Islet of Langerhans (tissue), 1 donor: ENCODE results near the gene RND3.

Experiments used
- FAIRE-seq: peaks from one replicate; lab custom pipeline; 2011; peaks lifted over from hg19 to GRCh38; lab: Jason Lieb, UNC

RND3 gene

DNA sequence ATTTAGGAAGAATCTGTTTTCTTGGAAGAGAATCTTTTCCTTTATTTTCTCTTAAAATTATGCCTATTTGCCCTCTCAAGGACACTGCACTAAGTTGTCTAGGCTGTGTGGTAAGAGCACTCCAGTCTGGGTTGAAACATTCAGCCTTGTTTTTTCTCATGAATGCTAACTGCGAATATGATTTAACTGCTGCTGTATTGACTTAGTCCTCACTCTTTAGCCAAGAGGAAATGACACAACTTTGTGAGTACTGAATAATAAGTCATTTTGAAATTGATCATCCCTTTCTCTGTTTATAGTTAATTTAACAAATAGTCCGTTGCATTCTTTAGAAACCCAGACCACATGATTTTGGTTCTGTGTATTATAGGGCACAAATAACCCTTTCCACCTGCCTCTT is 4.5 kb upstream of the RND3 start:
- no peak for FAIRE-seq

DNA sequence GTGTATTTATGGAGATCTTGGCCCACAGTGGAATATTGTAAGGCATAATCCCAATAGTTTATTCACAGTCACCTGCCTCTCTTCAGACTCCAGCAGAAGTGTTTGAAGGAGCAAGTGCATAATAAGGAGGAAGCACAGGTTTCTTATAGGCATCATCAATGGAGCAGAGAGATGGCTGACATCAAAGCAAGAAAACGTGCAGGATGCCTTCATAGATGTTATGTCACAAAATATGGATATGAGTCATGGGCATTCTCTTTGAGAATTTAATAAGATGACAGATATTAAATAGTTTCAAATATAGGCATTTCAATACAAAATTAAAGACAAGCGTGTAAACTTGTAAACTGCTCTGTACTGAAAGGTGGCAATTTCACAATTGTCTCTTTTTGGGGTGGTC is 4.0 kb upstream of the RND3 start:
- FAIRE-seq: no peak

DNA sequence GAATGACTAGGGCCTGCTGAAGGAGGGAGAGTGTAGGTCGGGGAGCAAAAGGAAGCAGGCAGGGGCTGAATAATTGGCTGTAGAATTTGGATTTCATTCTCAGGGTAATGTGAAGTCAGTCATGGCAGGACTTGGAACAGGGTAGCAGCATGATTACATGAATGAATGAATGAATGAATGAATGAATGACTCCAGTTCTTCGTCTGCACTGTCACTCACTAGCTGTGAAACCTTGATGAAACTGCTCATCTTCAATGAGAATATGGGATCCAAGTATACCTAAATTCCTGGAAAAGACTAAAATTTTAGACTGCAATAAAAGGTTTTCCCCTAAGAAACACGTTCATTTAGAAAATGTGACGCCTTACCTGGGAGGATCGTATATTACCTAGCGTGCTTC is 3.0 kb upstream of the RND3 start:
- no peak for FAIRE-seq

DNA sequence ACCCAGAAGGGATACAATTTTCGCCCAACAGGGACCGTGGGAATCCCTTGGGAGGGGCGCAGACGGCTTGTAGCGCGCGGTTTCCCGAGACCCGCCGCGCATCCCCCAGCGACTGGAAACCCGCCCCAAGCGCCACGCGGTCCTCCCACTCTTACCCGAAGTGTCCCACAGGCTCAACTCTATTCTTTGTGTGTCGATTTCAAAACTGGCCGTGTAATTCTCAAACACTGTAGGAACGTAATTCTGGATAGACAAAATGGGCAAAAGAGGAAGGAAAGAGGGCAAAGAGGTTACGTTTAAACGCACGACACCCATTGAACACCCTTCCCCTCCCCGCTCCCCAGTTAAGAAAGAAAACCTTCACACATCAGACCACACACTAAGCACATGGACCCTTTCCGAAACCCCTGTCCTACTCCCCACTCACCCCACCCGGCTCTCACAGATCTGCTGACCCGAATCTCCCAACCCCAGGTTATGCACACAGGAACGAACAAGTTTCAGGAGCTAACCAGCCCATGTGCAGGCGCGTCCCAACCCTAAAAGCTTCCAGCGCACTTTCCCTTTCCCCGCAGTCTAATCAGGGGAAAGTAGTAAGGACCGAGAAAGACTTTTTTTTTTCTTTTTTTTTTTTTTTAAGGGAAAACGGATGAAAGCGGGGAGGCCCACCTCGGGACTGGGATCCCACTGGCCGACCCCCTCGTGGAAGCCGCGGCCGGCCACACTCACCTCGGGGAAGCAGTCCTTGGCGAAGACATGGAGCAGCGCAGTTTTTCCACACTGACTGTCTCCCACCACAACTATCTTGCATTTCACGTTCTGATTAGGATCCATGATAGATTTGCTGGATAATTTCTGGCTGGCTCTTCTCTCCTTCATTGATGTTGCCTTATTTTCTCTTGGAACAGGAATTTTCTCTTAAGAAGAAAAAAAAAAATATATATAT is 655 bp downstream of the RND3 start:
- FAIRE-seq: no peak

DNA sequence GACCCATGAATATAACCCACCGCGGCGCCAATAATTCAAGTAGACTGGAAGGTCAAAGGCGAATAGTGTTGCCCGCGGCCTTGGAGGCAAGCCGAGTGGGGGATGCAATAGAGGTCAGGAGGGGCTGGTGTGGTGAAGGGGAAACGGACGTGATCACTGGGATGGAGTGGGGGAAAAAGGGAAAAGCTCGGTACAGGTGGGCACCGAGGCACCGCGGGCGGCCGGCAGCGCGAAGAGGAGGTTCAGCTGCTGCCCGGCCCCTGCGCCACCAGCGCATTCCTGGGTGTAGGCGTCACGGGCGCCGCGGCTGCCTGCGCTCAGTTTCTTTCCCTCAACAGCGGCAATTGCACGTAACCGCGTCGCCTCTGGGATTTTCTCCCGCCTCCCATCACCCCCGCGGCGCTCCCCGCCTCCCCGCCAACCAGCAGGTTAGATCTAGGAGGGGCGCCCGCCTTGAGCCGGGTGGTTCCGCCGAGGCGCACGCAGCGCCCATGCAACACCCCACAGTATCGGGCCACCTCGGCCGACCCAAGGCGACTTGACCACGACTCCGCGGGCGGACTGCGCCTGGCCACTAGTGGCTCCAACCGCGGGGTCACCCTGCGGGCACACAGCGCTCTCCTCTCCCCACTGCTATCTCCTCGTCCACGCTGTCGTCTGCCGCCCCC is 1.5 kb downstream of the RND3 start:
- FAIRE-seq: no peak

DNA sequence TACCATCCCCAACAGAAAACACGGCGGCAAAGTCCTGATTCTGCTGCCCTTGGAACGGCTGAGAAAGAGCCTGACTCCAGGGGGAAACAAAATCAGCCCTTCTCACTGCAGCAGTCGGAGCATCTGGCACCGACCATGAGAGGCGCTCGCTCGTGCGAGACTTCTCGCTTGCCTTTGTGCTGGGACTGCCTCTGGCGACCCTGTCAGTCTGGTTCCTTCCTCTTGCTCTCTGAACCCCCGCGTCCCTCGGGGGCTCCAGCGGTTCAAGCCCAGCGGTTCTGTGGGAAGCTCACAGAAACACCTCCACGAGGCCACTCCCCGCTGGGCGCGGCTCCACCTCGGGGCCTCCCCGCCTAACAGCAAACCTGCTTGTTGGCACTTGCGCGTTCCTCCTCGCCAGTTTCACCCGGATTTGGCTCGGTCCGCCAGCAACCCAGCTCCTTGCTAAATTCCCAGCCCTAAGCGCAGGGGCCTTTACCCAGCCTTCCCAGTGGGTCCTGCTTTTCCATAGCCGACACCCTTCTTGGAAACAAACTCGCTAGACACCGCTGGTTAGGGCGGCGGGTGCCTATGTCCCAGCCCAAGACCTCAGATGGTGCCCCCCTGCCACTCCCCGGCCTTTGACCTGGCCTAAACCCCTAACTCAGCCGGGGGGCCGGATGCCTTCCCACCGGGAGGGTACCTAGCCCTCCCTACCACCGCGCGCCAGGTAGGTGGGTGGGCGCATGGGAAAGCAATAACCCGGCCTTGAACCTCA is 2.2 kb downstream of the RND3 start:
- FAIRE-seq: no peak

DNA sequence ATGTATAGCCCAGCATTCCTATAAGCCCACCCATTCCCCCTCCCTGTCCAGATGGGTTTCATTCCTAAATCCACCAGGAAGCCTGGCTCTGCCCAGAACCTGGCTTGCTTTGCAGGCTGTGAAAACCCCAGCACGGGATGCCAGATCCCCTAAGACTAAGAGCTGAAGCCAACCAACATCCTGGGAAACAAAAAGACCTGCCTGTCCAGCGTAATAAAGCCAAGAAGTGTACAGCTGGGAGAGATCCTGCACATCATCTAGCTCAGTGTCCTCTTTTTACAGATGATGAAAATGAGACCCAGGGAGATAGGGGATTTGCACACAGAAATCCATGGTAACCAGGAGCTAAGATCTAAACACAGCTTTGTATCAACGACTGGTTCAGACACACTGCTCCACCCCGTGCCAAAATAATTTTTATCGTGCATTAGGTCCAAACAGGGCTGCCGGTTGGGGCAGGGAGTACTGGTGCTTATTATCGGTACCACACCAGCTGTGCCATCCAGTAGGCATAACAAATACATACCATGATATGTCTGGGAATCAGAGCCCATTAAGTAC is 2.9 kb downstream of the RND3 start:
- no peak for FAIRE-seq

DNA sequence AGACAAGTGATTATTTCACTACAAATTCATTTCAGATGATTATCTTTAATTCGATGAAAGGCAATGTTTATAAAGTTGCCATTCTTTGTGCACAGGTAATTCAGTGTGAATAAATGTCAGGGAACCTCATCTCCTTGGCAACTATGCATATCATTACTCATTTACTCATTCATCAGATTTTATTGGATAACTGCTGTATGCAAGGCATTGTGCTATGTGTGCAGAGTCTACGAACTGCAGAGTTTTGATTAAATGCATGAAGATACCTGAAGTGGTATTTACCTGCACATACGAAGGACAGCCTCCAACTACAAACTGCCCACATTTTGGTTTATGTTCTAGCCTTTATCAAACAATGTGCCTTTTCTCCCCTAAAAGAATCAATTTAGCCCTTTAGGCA is 3.5 kb downstream of the RND3 start:
- no peak for FAIRE-seq

DNA sequence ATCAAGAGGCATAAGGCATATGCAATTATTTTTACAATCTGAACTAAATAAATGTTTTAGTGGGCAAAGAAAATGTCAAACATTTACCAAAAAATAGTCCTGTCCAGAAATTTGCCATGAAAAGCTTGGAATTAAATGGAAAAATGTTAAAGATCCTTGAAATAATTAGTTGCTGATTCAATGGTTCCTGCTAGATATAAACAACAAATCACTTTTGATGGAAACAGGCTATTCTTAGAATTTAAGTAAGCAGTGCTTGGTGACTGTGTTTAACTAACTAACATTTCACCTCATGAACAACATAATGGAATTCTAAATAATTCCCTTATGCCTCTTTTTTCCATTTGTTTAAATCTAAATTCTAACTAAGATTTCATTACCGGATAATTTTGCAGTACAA is 3.9 kb downstream of the RND3 start:
- FAIRE-seq: no peak

DNA sequence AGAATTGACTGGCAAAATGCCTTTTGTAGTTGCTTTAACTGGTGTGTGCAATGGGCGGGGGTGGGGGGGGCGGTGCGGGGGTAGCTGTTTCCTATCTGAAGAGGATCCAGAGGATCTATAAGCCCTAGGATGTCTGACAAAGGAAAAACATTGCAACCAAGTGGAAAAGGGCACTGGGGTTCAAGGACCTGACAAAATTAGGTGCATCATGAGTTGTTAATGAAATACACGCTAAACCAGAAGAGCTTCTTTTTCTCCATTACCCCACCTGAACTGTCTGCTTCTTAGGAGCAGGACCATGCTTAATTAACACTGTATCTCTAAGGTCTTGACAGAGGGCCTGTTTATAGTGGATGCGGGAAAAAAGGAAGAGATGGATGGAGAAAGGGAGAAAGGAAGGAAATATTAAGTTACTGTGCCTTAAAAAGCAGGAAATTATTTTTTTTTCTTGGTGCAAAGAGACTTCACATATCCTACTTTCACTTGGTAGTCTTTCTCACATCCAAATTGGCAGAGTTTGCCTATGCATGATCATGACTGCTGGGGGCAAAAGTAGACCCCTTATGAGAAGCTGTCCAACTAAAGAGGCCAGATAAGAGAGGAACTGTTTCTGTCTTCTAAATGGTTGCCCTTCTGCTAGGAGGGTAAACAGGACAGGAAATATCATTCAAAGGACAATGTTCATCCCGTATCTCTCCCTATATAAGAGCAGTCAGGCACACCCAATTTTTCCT is 4.6 kb downstream of the RND3 start:
- FAIRE-seq: no peak

DNA sequence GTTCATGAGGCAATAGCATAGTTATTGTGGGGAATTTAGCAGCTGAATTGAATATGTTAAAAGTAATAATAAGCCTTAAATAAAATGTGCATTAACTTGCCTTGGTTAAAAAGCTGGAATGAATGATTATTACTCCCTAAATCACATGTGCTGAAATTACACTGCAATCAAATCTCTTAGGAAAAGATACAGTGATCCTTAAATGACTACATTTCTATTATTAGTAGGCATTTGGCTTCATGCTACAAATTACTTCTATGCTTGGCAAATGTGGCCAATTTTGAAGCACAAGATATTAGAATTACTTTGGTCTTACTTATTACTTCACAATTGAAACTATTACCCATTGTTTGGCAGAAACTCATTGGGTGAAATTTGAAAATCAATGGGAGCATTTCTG is 5.4 kb downstream of the RND3 start:
- FAIRE-seq: no peak

DNA sequence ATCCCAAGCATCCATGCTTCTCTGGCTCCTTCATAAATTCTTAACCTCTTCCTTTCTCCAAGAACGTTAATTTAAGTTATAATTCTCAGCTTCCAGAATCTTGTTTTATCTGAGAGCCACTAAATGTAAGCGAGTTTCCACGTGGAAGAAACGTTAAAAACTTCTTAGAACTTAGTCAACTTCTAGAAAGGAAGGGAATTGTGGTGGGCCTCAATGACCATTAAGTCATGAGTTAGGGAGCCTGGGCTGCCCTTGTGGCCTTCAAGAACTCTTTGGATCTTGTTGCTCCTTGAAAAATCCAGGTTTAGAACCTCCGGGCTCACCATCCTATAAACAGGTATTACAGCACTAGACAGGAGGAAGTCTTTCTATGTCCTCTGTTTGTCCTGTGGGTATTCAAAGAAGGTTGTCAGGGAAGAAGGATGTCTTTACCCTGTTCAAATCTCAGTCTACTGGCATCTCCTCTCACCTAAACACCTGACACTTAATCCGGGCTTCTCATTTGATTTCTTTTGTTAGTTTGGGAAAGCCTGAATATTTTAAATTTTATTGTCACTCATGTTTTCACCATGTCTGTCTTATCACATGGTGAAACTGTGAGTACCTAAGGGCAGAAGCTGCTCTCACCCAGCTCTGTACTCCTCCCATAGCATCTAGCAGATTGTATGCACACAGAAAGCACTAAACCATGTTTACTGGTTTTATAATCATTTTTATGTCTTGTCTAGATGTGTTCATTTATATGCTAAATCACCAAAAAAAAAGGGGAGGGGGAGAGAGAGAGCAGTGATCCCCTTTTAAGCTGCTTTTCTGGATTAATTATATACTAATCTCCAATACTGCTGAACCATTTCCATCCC is 6.3 kb downstream of the RND3 start:
- no peak for FAIRE-seq

DNA sequence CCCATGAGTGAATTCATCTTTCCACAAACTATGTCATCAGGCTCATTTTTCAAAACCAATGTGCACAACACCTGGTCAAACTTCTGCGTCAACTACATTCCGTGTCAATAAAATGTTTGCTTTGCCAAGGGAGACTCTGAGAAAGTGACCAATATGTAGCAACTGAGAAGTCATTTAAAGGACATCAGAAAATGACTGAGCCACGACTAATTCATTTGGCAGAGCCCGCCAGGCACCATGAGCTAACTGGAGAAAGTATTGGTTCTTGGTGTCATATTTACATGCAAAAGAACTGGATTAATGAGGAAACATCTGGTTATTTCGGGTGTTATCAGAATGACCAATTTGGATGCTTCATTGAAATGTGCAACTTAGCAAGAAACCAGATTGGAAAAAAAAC is 7.2 kb downstream of the RND3 start:
- FAIRE-seq: no peak

DNA sequence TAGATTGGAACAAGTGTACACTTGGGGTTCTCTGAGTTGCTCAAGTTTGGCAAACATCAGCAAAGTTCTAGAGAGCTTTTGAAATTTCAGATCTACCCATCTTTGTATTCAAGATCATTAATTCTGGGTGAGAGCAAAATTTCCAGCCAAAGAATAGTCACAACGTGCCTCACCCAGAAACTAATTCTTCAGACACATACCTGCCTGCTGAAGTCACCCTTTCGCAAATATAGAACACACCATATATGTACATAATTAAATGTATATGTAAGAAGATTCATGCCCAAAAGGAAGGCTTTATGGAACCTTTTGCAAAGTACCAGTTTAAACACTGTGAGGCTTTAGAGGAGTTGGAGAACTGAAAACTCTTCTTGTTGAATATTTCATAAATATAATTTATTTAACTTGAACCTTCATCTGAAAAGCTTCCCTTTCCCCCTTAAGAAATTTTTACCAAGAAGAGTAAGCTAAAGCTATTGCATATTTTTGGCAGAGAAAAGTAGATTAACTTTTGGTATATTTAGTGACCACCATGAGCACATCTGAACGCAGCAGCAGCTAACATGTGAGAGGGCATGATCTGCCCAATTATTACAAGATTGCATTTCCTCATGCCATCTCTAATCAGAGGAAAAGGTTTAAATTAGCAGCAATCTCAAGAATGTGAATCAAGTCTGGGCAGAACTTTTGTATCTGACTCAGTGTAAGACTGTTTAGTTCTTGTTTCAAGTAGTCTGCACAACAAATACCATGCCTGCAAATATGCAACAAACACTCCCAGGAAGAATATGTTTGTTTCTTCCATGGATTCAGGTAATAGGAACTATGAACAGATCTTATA is 8.2 kb downstream of the RND3 start:
- FAIRE-seq: no peak

DNA sequence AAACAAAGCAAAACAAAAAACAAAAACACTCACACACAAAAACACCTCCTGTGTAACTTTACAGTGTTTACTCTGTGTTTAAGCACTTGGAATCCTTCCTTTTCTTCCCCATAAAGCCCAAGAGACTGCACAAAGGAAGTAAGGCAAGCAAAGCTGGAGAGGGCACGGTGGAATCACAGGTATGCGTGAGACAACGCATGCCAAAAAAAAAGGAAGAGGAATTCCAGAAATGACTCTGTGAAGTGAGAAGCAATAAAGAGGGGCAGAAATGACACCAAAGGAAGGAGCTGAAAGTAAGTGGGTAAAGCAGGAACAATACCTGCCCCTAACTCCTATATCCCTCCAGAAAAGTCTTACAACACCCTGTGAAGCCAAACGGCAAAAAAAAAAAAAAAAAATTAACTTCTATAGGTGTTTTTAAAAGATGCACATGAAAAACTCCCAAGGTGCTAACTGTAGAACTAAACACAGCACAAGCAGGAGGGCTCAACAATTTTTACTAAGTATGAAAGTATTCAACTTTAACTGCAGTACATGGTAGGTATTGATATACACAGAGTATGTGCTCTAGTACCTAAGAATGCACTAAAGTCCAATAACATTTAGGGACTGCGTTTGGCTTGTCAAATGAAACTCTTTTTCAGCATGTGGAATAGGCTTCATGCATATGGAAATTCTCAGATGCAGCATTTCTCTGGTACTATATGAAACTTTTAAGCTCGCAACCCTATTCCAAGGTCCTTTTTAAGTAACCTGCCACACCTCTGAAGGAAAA is 9.1 kb downstream of the RND3 start:
- no peak for FAIRE-seq

DNA sequence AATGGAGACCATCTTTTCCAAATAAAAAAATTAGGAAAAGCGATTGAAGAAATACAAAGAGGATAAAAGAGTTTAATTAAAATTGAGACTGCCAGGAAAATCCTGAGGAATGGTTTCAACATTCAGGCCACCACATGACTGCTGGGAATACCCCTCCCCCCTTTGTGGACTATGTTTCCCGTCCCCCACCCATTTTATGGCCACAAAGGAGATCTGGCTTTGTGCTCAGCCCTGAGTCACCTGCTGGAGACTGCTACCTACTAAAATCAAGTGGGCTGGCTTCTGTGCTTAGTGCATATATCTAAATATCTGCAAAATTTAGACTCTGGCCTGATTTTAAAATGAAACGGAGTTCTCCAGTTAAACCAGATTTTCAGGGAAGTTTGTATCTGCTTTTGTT is 10.1 kb downstream of the RND3 start:
- no peak for FAIRE-seq

DNA sequence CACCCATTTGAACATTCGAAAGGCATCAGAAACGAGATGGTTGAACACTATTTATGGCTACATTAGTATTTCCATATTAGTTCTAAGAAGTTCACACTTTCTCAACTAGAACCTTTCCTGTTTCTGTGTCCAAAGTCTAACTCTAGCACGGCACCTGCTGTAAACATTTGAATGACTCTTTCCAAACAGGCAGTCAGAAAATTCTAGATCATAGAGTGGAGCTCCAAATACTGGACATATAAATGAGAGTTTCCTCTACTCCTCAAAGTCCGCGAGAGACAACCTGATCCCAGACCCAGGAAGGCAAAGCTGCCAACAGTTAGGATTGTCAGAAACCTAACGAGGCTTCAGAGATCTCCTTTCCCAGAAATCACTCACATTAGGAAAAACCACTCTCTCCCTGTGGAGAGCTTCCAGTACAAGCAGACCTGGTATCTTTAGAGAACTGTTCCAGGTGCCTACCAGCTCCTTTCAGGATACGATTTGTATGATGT is 10.6 kb downstream of the RND3 start:
- FAIRE-seq: no peak

DNA sequence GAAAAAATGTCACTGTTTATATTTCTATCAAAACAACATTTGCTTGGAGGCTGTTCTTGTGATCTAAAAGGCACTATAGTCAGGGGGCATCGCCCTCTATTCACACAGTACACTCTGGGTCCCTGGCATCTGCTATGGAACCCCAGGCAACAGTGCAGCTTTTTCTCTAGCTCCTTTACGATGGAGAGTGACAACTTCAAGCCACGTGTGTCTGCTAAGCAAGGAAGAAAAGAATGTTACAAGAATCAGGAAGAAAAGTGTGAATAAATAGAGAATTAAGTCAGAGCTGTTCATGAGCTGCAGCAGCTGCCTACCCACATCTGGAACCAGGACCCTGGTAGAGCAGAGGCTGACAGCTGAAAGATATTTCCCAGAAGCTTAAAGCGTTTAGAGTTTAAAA is 11.2 kb downstream of the RND3 start:
- FAIRE-seq: no peak
